OCI-LY1 (cell line): Measurements from ENCODE around the gene NPAS3.

Experiments used
- H2AFZ ChIP-seq: fragments of 200-600 bp; sonication (generic), shearing (Covaris generic); 2 replicates; pipeline ENCODE4 v1.6.0; 2014; ENCODE audit warnings: antibody characterized with exemption, mild to moderate bottlenecking, low read length
- H3F3A ChIP-seq: fragments of 200-600 bp; sonication (generic), shearing (Covaris generic); 2 replicates; pipeline ENCODE4 v1.6.0; 2014; ENCODE audit warnings: mild to moderate bottlenecking, antibody characterized with exemption, low read length, moderate library complexity; ENCODE audit not compliant: insufficient read depth
- H3K27ac ChIP-seq: fragments of 200-600 bp; sonication (generic); 2 replicates; pipeline ENCODE4 v1.5.1; 2014; ENCODE audit warnings: low read length, mixed run types, mild to moderate bottlenecking, low read depth; ENCODE audit not compliant: poor library complexity, severe bottlenecking
- H3K27me3 ChIP-seq: fragments of 200-600 bp; sonication (generic); 2 replicates; pipeline ENCODE4 v1.6.0; 2014; ENCODE audit warnings: antibody characterized with exemption, mild to moderate bottlenecking, low read length, moderate library complexity; ENCODE audit not compliant: insufficient read depth
- H3K36me3 ChIP-seq: fragments of 200-600 bp; sonication (generic); 2 replicates; pipeline ENCODE4 v1.6.1; 2014; ENCODE audit warnings: mild to moderate bottlenecking, antibody characterized with exemption, low read length, moderate library complexity, mixed read lengths; ENCODE audit not compliant: insufficient read depth
- H3K4me1 ChIP-seq: fragments of 200-600 bp; sonication (generic); 2 replicates; pipeline ENCODE4 v1.5.1; 2014; ENCODE audit warnings: mild to moderate bottlenecking, low read length, moderate library complexity; ENCODE audit not compliant: insufficient read depth, severe bottlenecking
- H3K4me2 ChIP-seq: fragments of 200-600 bp; sonication (generic), shearing (Covaris generic); 2 replicates; pipeline ENCODE4 v1.6.1; 2014; ENCODE audit warnings: low read length
- H3K4me3 ChIP-seq: fragments of 200-600 bp; sonication (generic); 2 replicates; pipeline ENCODE4 v1.5.1; 2014; ENCODE audit warnings: low read length, low read depth, mild to moderate bottlenecking, mixed read lengths; ENCODE audit not compliant: poor library complexity, severe bottlenecking
- H3K79me2 ChIP-seq: fragments of 200-600 bp; shearing (Covaris generic); 2 replicates; pipeline ENCODE4 v1.6.1; 2016; ENCODE audit warnings: mixed run types, low read length, mixed read lengths; ENCODE audit not compliant: insufficient read depth
- H3K9ac ChIP-seq: fragments of 200-600 bp; sonication (generic), shearing (Covaris generic); 2 replicates; pipeline ENCODE4 v1.6.1; 2014; ENCODE audit warnings: mild to moderate bottlenecking, low read length, mixed read lengths
- H3K9me2 ChIP-seq: fragments of 200-600 bp; sonication (generic), shearing (Covaris generic); 2 replicates; pipeline ENCODE4 v1.6.1; 2014; ENCODE audit warnings: low read depth, mild to moderate bottlenecking, low read length, mixed read lengths
- H3K9me3 ChIP-seq: fragments of 200-600 bp; shearing (Covaris generic); 2 replicates; pipeline ENCODE4 v1.6.1; 2014; ENCODE audit warnings: low read length, mixed read lengths
- H4K20me1 ChIP-seq: fragments of 200-600 bp; sonication (generic), shearing (Covaris generic); 2 replicates; pipeline ENCODE4 v1.6.0; 2016; ENCODE audit warnings: mild to moderate bottlenecking, low read length; ENCODE audit not compliant: insufficient read depth
- CTCF ChIP-seq: fragments of 200-600 bp; sonication (generic), shearing (Covaris generic); IDR thresholded peaks from 2 replicates; pipeline ENCODE4 v1.5.1; 2017; ENCODE audit warnings: mild to moderate bottlenecking, antibody characterized with exemption, low read length, moderate library complexity, mixed read lengths
- EZH2 ChIP-seq: fragments of 200-600 bp; sonication (generic), shearing (Covaris generic); IDR thresholded peaks from 2 replicates; pipeline ENCODE4 v1.8.0; 2017; ENCODE audit warnings: borderline replicate concordance, mixed run types, mild to moderate bottlenecking, antibody characterized with exemption, low read length, moderate library complexity, mixed read lengths

Gene NPAS3

GRCh38 chr14:33849455-33849801, 910.7 kb downstream of the NPAS3 start:
- Histone ChIP-seq H3K4me2 (no peak overlapping the region), H3K9ac (no peak overlapping the region), H3K4me3 (no peak overlapping the region), H3K36me3 (no peaks in the 10 kb centered on the region), H3K79me2 (no peaks in the 10 kb centered on the region), H3K9me2 (no peaks in the 10 kb centered on the region), H3K27me3 (no peaks in the 10 kb centered on the region), H3F3A (no peaks in the 10 kb centered on the region), H4K20me1 (no peaks in the 10 kb centered on the region), H3K4me1 (no peaks in the 10 kb centered on the region), H2AFZ (no peak overlapping the region), H3K27ac (no peak overlapping the region), H3K9me3 (no peaks in the 10 kb centered on the region)
- no peak for TF ChIP-seq EZH2
- no peak for TF ChIP-seq CTCF

- no peaks in the 10 kb centered on the region for H3K79me2 ChIP-seq
- H3K27ac ChIP-seq = no peak overlapping the region
- no peak overlapping the region for H3K4me3 ChIP-seq
- H3K9ac ChIP-seq = no peak overlapping the region
- H3K36me3 ChIP-seq = no peaks in the 10 kb centered on the region
- no peaks in the 10 kb centered on the region for H3K27me3 ChIP-seq
- no peaks in the 10 kb centered on the region for H3K9me3 ChIP-seq
- H4K20me1 ChIP-seq = no peaks in the 10 kb centered on the region
- no peak overlapping the region for H3K4me2 ChIP-seq
- H3K9me2 ChIP-seq = no peaks in the 10 kb centered on the region
- H2AFZ ChIP-seq = no peak overlapping the region
- no peaks in the 10 kb centered on the region for H3K4me1 ChIP-seq
- H3F3A ChIP-seq = no peaks in the 10 kb centered on the region
- TF ChIP-seq CTCF (no peak), EZH2 (no peak)
Measured at GRCh38 chr14:33850826-33851225, 912.1 kb downstream of the NPAS3 start.

DNA sequence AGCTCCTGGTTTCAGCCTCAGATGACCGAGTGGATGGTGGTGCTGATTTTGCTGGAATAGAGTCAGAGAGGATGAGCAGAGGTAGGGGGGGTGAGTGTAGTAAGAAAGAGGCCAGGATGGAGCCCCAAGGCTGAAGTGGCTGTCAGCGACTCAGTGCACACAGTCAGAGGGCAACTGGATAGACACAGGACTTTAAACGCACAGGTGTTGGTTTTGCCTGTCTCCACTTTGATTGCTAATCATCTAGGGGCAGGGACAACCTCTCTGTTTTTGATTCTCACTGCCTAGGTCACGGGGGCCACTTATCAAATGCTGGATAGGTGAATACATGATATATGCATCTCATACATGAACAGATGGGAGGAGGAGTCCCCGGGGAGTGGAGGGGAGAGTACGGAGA, 912.7 kb downstream of the NPAS3 start:
- H3K27me3 ChIP-seq = no peaks in the 10 kb centered on the region
- H3K9me2 ChIP-seq = no peaks in the 10 kb centered on the region
- H3K79me2 ChIP-seq = no peaks in the 10 kb centered on the region
- no peaks in the 10 kb centered on the region for H3K4me1 ChIP-seq
- no peak overlapping the region for H3K4me2 ChIP-seq
- H2AFZ ChIP-seq = no peak overlapping the region
- H3K4me3 ChIP-seq = no peak overlapping the region
- H3K9me3 ChIP-seq = no peaks in the 10 kb centered on the region
- no peaks in the 10 kb centered on the region for H3F3A ChIP-seq
- TF ChIP-seq CTCF = no peak
- TF ChIP-seq EZH2 = no peak
- no peak overlapping the region for H3K9ac ChIP-seq
- H3K27ac ChIP-seq = no peak overlapping the region
- no peaks in the 10 kb centered on the region for H3K36me3 ChIP-seq
- H4K20me1 ChIP-seq = no peaks in the 10 kb centered on the region
